ENCODE results near the gene KLF1. TPM values are rescaled to one million over a fixed set of nuclear protein-coding genes. Genes with fewer than 3 reads are reported as not detected.
A peak's percentile ranks its signal among the peaks of the same experiment; 100 is the strongest.

The KLF1 gene
- total and polyA plus RNA-seq, 2 of the 13 experiments (the other 11 are each of a cell fraction or from before 2014, with no cell fraction given) = not detected

- TF ChIP-seq TARDBP (CRISPR knock-in tag; IDR thresholded peaks at IDR 0.05) (no peak), ZNF616 (CRISPR knock-in tag; IDR thresholded peaks at IDR 0.05; ENCODE audit: low read depth) (no peak), DMAP1 (CRISPR knock-in tag; IDR thresholded peaks at IDR 0.05) (0 out of 2 replicates have a peak, but pooled peaks have one; percentile 34), HDAC2 (CRISPR knock-in tag; IDR thresholded peaks at IDR 0.05) (no peak), KDM6A (CRISPR knock-in tag; IDR thresholded peaks at IDR 0.05; ENCODE audit: low read depth) (no peak), KDM2A (CRISPR knock-in tag; IDR thresholded peaks at IDR 0.05; ENCODE audit: borderline replicate concordance, low read depth) (peak; percentile 38; the same call in 1 of the 2 replicates), JDP2 (CRISPR knock-in tag; IDR thresholded peaks at IDR 0.05; ENCODE audit: borderline replicate concordance) (no peak), TOE1 (CRISPR knock-in tag; IDR thresholded peaks at IDR 0.05) (no peak), U2AF2 (IDR thresholded peaks at IDR 0.05; ENCODE audit: low read depth, low read length) (no peak), REL (CRISPR knock-in tag; conservative IDR thresholded peaks at IDR 0.05) (no peak), CTCF (CRISPR knock-in tag; IDR thresholded peaks at IDR 0.05) (peak; percentile 25; the same call in 1 of the 2 replicates), ZNF513 (CRISPR knock-in tag; conservative IDR thresholded peaks at IDR 0.05) (no peak), NRL (CRISPR knock-in tag; IDR thresholded peaks at IDR 0.05; ENCODE audit: borderline replicate concordance) (peak; percentile 29; the same call in 1 of the 2 replicates), FOXJ3 (CRISPR knock-in tag; IDR thresholded peaks at IDR 0.05; ENCODE audit: borderline replicate concordance) (no peak), TFDP2 (CRISPR knock-in tag; IDR thresholded peaks at IDR 0.05) (no peak), ZNF768 (CRISPR knock-in tag; IDR thresholded peaks at IDR 0.05) (no peak), ZNF580 (CRISPR knock-in tag; IDR thresholded peaks at IDR 0.05; ENCODE audit: borderline replicate concordance, low read depth) (peak; percentile 42; the same call in 1 of the 2 replicates), SMAD9 (CRISPR knock-in tag; IDR thresholded peaks at IDR 0.05) (no peak), TRIM24 (CRISPR knock-in tag; IDR thresholded peaks at IDR 0.05) (no peak), TFAP4 (IDR thresholded peaks at IDR 0.05; ENCODE audit: borderline replicate concordance, low read depth) (no peak), ZNF749 (CRISPR knock-in tag; IDR thresholded peaks at IDR 0.05; ENCODE audit: borderline replicate concordance) (no peak), HHEX (CRISPR knock-in tag; IDR thresholded peaks at IDR 0.05) (no peak), ZXDC (CRISPR knock-in tag; IDR thresholded peaks at IDR 0.05) (no peak)
Measured at GRCh38 chr19:12881172-12881808, 5.7 kb downstream of the KLF1 start, which contains the start of gene DNASE2 (continued).
